ENCODE data around the gene AKAP7.

GRCh38 chr6:131167773-131168172 is 32.5 kb downstream of the AKAP7 start:
- peak; percentile 6 for TF ChIP-seq CTCF (IDR thresholded peaks at IDR 0.05; ENCODE audit: insufficient read depth, low read depth, low read length)
- no peak for TF ChIP-seq EZH2 (IDR thresholded peaks at IDR 0.05; ENCODE audit: insufficient read depth, low read length)
